HG03354 (cell line): Measurements from ENCODE around the gene RABGAP1.

ENCODE experiments used
- ATAC-seq: cut with Tn5 transposase; IDR thresholded peaks from one replicate; pipeline ENCODE4 v1.9.1; 2021; ENCODE audit warnings: mild to moderate bottlenecking; ENCODE audit not compliant: unreplicated experiment, poor library complexity, severe bottlenecking

The RABGAP1 gene

GRCh38 chr9:123041489-123041888 lies 100.7 kb downstream of the RABGAP1 start:
- no peak for ATAC-seq

GRCh38 chr9:123043081-123043939 lies 102.5 kb downstream of the RABGAP1 start:
- no peak for ATAC-seq

GRCh38 chr9:123044586-123044985 lies 103.8 kb downstream of the RABGAP1 start:
- ATAC-seq, result no peak

GRCh38 chr9:123046406-123047195 lies 105.8 kb downstream of the RABGAP1 start:
- ATAC-seq, result no peak

- ATAC-seq, result no peak
These were observed 107.9 kb downstream of the RABGAP1 start for GRCh38 chr9:123048748-123049147.

- ATAC-seq, result no peak
These were observed 108.9 kb downstream of the RABGAP1 start for GRCh38 chr9:123049589-123050222.

- ATAC-seq, result no peak
These were observed 112.2 kb downstream of the RABGAP1 start for GRCh38 chr9:123053046-123053445.

GRCh38 chr9:123053711-123054110 lies 112.9 kb downstream of the RABGAP1 start:
- ATAC-seq, result no peak

GRCh38 chr9:123058834-123059233 lies 118.0 kb downstream of the RABGAP1 start:
- ATAC-seq, result no peak

GRCh38 chr9:123059472-123060220 lies 118.8 kb downstream of the RABGAP1 start:
- ATAC-seq, result no peak

GRCh38 chr9:123061216-123061615 lies 120.4 kb downstream of the RABGAP1 start:
- no peak for ATAC-seq

GRCh38 chr9:123062351-123063176 lies 121.7 kb downstream of the RABGAP1 start:
- no peak for ATAC-seq

GRCh38 chr9:123063177-123063598 lies 122.4 kb downstream of the RABGAP1 start:
- ATAC-seq, result no peak

- no peak for ATAC-seq
These were observed 123.1 kb downstream of the RABGAP1 start for GRCh38 chr9:123063896-123064295.

GRCh38 chr9:123064716-123065115 lies 123.9 kb downstream of the RABGAP1 start:
- no peak for ATAC-seq

GRCh38 chr9:123065196-123065595 lies 124.4 kb downstream of the RABGAP1 start:
- ATAC-seq, result no peak

GRCh38 chr9:123067136-123067535 lies 126.3 kb downstream of the RABGAP1 start:
- ATAC-seq, result no peak

GRCh38 chr9:123069010-123069481 lies 128.2 kb downstream of the RABGAP1 start:
- ATAC-seq, result no peak

GRCh38 chr9:123070198-123070597 lies 129.4 kb downstream of the RABGAP1 start:
- no peak for ATAC-seq
